Measurements from ENCODE around the gene TST.

GRCh38 chr22:37012956-37013355 lies 6.3 kb downstream of the TST start:
- TF ChIP-seq CTCF (IDR thresholded peaks at IDR 0.05; ENCODE audit: insufficient read depth, low read length, poor library complexity, severe bottlenecking): no peak
- no peak for TF ChIP-seq EZH2phosphoT487 (conservative IDR thresholded peaks at IDR 0.05; ENCODE audit: low read length)
